Measurements from ENCODE around the gene HIPK3. TPM values are rescaled to one million over a fixed set of nuclear protein-coding genes. Genes with fewer than 3 reads are reported as not detected.
"Not testable (repeated sequence)": the region's sequence is repeated elsewhere in the genome, so short reads cannot be mapped to it uniquely, and the experiment has no call there.

Gene HIPK3
- total RNA-seq, 1 donor from 2014 or later = 313 TPM

GRCh38 chr11:33339247-33339646 lies 82.1 kb downstream of the HIPK3 start:
- no peak for FAIRE-seq
- no peak for DNase-seq (ENCODE audit: low spot score in 2 of 2)

GRCh38 chr11:33344611-33345010 lies 87.4 kb downstream of the HIPK3 start:
- DNase-seq (ENCODE audit: low spot score in 2 of 2) = no peak
- FAIRE-seq = no peak

GRCh38 chr11:33347490-33348125 lies 90.4 kb downstream of the HIPK3 start:
- FAIRE-seq = no peak

GRCh38 chr11:33350287-33350686 lies 93.1 kb downstream of the HIPK3 start:
- FAIRE-seq (no peak), DNase-seq (ENCODE audit: low spot score in 2 of 2) (no peak)

More at GRCh38 chr11:33347490-33348125, 90.4 kb downstream of the HIPK3 start:
- no peak for DNase-seq (ENCODE audit: low spot score in 2 of 2)

GRCh38 chr11:33358150-33358831 lies 101.1 kb downstream of the HIPK3 start:
- FAIRE-seq = no peak

GRCh38 chr11:33360642-33361041 lies 103.5 kb downstream of the HIPK3 start:
- FAIRE-seq (no peak), DNase-seq (ENCODE audit: low spot score in 2 of 2) (no peak)

More at GRCh38 chr11:33358150-33358831, 101.1 kb downstream of the HIPK3 start:
- DNase-seq (ENCODE audit: low spot score in 2 of 2) = no peak

GRCh38 chr11:33362051-33362910 lies 105.1 kb downstream of the HIPK3 start:
- peak; percentile 73 for FAIRE-seq
- DNase-seq (ENCODE audit: low spot score in 2 of 2) = no peak

- FAIRE-seq (no peak), DNase-seq (ENCODE audit: low spot score in 2 of 2) (no peak)
Measured at GRCh38 chr11:33366918-33367317, 109.7 kb downstream of the HIPK3 start.

- not testable (repeated sequence) for DNase-seq (ENCODE audit: low spot score in 2 of 2); FAIRE-seq
Measured at GRCh38 chr11:33368475-33368874, 111.3 kb downstream of the HIPK3 start.

- DNase-seq (ENCODE audit: low spot score in 2 of 2) = no peak
- FAIRE-seq = no peak
Measured at GRCh38 chr11:33368931-33369330, 111.8 kb downstream of the HIPK3 start.

GRCh38 chr11:33373636-33374035 lies 116.5 kb downstream of the HIPK3 start:
- DNase-seq (ENCODE audit: low spot score in 2 of 2) (no peak), FAIRE-seq (no peak)

- FAIRE-seq (no peak), DNase-seq (ENCODE audit: low spot score in 2 of 2) (no peak)
Measured at GRCh38 chr11:33375236-33375635, 118.1 kb downstream of the HIPK3 start.

- FAIRE-seq (no peak), DNase-seq (ENCODE audit: low spot score in 2 of 2) (peak; percentile 47 to 54)
Measured at GRCh38 chr11:33375688-33376311, 118.6 kb downstream of the HIPK3 start, which contains the start of gene KIAA1549L. Gene KIAA1549L, plus strand, starts transcription at chr11:33376108.

- DNase-seq (ENCODE audit: low spot score in 2 of 2) (peak; percentile 23 to 35), FAIRE-seq (no peak)
Measured at GRCh38 chr11:33376331-33377310, 119.4 kb downstream of the HIPK3 start.

GRCh38 chr11:33377412-33378370 lies 120.5 kb downstream of the HIPK3 start:
- no peak for DNase-seq (ENCODE audit: low spot score in 2 of 2)
- FAIRE-seq = no peak

- no peak for FAIRE-seq
- no peak for DNase-seq (ENCODE audit: low spot score in 2 of 2)
Measured at GRCh38 chr11:33379947-33380346, 122.8 kb downstream of the HIPK3 start.

- no peak for DNase-seq (ENCODE audit: low spot score in 2 of 2)
- no peak for FAIRE-seq
Measured at GRCh38 chr11:33383075-33383919, 126.1 kb downstream of the HIPK3 start.

GRCh38 chr11:33383920-33384209 lies 126.7 kb downstream of the HIPK3 start:
- DNase-seq (ENCODE audit: low spot score in 2 of 2) (no peak), FAIRE-seq (no peak)

Measured in frontal cortex (tissue), 4 donors.